ENCODE data around the gene RAB39B.

GRCh38 chrX:155251391-155251790 is 12.9 kb downstream of the RAB39B start:
- TF ChIP-seq POLR2A (IDR thresholded peaks at IDR 0.05; ENCODE audit: low read depth, low read length) (no peak), TAF1 (IDR thresholded peaks at IDR 0.05; ENCODE audit: low read depth, low read length) (no peak)
